ENCODE measurements around the gene SUCLG1. TPM values are rescaled to one million over a fixed set of nuclear protein-coding genes. Genes with fewer than 3 reads are reported as not detected.

The SUCLG1 gene
- 10 to 100 TPM; 66.6 to 90.6 (median 78.0) TPM for total RNA-seq

DNA sequence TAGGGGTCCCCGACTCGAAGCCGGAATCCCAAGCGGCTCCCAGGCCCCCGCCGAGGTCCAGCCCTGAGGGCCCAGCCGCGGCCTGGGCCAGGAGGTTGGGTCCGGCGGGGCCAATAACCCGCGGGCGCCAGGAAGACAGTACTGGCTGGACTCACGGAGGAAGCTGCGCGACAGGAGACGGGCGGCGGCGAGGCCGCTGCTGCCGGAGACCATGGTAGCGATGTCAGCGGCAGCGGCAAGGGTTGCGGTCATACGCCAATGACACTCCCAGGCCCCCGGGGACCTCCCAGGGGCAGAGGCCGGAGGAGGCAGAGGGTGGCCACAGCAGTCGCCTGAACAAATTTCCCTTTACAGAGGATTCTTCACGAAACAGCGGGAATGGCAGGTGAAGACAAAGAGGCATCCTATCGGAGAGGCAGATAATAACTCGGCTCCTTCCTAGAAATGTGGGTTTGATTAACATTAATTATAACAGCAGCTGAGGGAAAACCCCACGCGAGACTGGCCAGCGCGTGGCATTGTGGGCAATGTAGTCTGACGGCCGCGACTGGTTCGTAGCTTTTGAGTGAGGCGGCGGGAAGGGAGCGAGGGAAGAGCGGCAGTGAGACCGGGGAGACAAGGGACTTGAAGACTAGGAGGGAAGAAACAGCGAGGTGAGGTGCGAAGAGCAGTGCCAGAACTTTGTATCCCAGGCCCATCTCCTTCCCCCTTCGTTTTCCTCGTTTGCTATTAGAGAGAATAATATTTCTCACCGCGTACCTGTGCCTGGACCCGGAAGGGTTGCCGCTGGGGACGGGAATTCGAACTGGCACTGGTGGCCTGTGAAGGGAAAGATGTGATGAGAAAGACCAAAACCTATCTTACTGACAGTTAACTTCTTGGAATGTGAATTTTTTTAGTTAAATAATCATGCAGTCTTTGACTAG, at the start of gene SUCLG1:
SUCLG1 (minus strand) TSS at position 263 of the 926 bp plus-strand sequence; CDS start at position 252, 11 bp downstream.
- intact Hi-C loops (cut with DNase I) = no loop called here
- Histone ChIP-seq H3K4me3 (peak within 1 kb of the TSS; percentile 89 to 98 (median 96)), H3K27ac (peak within 1 kb of the TSS; percentile 92 to 95 (median 92)), H3K9me3 (no peaks in the 10 kb centered on the region), H3K4me1 (peaks cover 12 to 45% (median 15%) of the 10 kb centered on the region in 3 donors), H3K27me3 (no peaks in the 10 kb centered on the region), H3K36me3 (no peaks in the 10 kb centered on the region)
- DNase-seq = peak; percentile 25
- 0 to 1% methylated on average over 24 to 30 of the region's 57 CpGs for WGBS, 2 donors
- no peak for TF ChIP-seq CTCF (IDR thresholded peaks at IDR 0.05)
- TF ChIP-seq POLR2A (IDR thresholded peaks at IDR 0.05) = peak in 2 of 4 donors; percentile 31 to 67

DNA sequence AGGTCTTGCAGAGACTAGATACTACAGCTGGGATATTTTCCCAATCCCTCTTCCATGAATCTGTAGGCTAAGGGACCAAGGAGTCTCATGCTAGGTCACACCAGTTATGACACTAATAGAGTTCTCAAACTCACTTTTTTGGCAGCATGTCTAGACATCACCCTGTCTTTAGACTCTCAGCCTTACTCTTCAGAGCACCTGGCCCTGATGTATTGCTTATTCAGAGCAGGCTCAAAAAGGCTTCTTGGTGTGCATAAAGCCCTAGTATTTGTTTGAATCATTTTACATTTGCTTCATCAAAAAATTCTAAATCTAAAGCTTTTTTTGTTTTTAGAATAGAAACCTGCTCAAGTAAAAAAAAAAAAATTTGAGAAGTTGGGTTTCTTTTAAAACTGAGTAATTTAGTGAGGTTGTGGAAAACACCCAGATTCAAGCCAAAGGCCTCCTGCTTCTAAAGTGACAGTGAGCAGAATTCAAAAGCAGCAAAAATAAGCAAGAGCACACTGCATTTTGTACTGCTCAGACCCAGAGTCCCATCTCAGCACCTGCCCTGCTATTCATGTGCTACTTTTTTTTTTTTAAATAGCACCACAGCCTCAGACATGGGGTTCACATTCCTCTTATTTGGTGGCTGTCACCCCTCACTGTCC, 39.2 kb upstream of the SUCLG1 start:
- no peaks in the 10 kb centered on the region for H3K9me3 ChIP-seq
- H3K27me3 ChIP-seq = no peaks in the 10 kb centered on the region
- H3K27ac ChIP-seq = no peak overlapping the region
- no peak overlapping the region for H3K4me3 ChIP-seq
- H3K4me1 ChIP-seq = no peaks in the 10 kb centered on the region
- TF ChIP-seq CTCF (IDR thresholded peaks at IDR 0.05) (no peak), POLR2A (IDR thresholded peaks at IDR 0.05) (no peak)
- intact Hi-C loops (cut with DNase I) = loop anchor here (10.0 kb wide), 3 partner anchors 137 to 427 kb away; partner anchors contain the start of gene TRABD2A
- no peaks in the 10 kb centered on the region for H3K36me3 ChIP-seq
- no peak for DNase-seq

DNA sequence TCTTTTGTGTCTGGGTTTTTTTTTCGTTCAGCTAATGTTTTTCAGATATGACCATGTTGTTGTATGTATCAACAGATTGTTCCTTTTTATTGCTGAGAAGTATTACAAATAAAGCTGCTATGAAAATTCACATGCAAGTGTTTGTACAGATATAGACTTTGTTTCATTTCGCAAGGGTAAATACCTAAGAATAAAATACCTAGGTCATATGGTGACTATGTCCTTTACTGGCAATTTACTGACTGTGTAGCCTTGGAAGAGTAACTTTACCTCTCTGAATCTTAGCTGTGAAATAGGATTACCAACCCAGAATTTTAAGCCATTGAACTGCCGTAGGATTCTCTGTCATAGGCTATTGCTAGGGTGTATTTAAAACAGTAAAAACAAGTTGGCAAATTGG, 38.2 kb upstream of the SUCLG1 start:
- Histone ChIP-seq H3K27ac (no peak overlapping the region), H3K36me3 (no peaks in the 10 kb centered on the region), H3K4me3 (no peak overlapping the region), H3K9me3 (no peaks in the 10 kb centered on the region), H3K4me1 (no peaks in the 10 kb centered on the region), H3K27me3 (no peaks in the 10 kb centered on the region)
- intact Hi-C loops (cut with DNase I) = loop anchor here (10.0 kb wide), 3 partner anchors 138 to 428 kb away; partner anchors contain the start of gene TRABD2A
- DNase-seq = no peak
- 86 to 87% methylated on average over 3 of the region's 3 CpGs for WGBS, 2 donors
- TF ChIP-seq CTCF (IDR thresholded peaks at IDR 0.05) (no peak), POLR2A (IDR thresholded peaks at IDR 0.05) (no peak)

- no peak for TF ChIP-seq POLR2A (IDR thresholded peaks at IDR 0.05)
- TF ChIP-seq CTCF (IDR thresholded peaks at IDR 0.05) = no peak
- no peak overlapping the region for H3K27ac ChIP-seq
- no peaks in the 10 kb centered on the region for H3K36me3 ChIP-seq
- DNase-seq = no peak
- no peaks in the 10 kb centered on the region for H3K4me1 ChIP-seq
- intact Hi-C loops (cut with DNase I) = loop anchor here (10.0 kb wide), 3 partner anchors 138 to 428 kb away; partner anchors contain the start of gene TRABD2A
- H3K9me3 ChIP-seq = no peaks in the 10 kb centered on the region
- no peak overlapping the region for H3K4me3 ChIP-seq
- H3K27me3 ChIP-seq = no peaks in the 10 kb centered on the region
These were observed 37.3 kb upstream of the SUCLG1 start for GRCh38 chr2:84496386-84496785.

Measured in esophagus squamous epithelium (tissue), 5 donors.